SK-N-DZ (cell line): ENCODE results near the gene DENND11.

ENCODE experiments used
- DNase-seq: peaks from one replicate; pipeline ENCODE4 v3.0.0-alpha.2; 2015; ENCODE audit warnings: low spot score

Gene DENND11

GRCh38 chr7:141686074-141686473, 15.9 kb downstream of the DENND11 start:
- no peak for DNase-seq

GRCh38 chr7:141685285-141686023, 16.5 kb downstream of the DENND11 start:
- DNase-seq, result no peak

- no peak for DNase-seq
These were observed 23.0 kb downstream of the DENND11 start for GRCh38 chr7:141679014-141679413.

GRCh38 chr7:141676618-141677017, 25.3 kb downstream of the DENND11 start:
- DNase-seq, result no peak

GRCh38 chr7:141675436-141676215, 26.3 kb downstream of the DENND11 start:
- DNase-seq, result no peak

GRCh38 chr7:141674702-141675101, 27.3 kb downstream of the DENND11 start:
- no peak for DNase-seq

GRCh38 chr7:141674171-141674671, 27.7 kb downstream of the DENND11 start:
- no peak for DNase-seq

GRCh38 chr7:141673346-141673745, 28.6 kb downstream of the DENND11 start:
- DNase-seq, result no peak

- DNase-seq, result no peak
These were observed 30.1 kb downstream of the DENND11 start for GRCh38 chr7:141671705-141672496.

- DNase-seq, result no peak
These were observed 33.1 kb downstream of the DENND11 start for GRCh38 chr7:141668853-141669252.

- no peak for DNase-seq
These were observed 35.9 kb downstream of the DENND11 start for GRCh38 chr7:141666071-141666470.

GRCh38 chr7:141665208-141666035, 36.5 kb downstream of the DENND11 start:
- no peak for DNase-seq

- no peak for DNase-seq
These were observed 37.5 kb downstream of the DENND11 start for GRCh38 chr7:141664450-141664849.

GRCh38 chr7:141663081-141663849, 38.7 kb downstream of the DENND11 start:
- no peak for DNase-seq

- DNase-seq, result no peak
These were observed 41.7 kb downstream of the DENND11 start for GRCh38 chr7:141660259-141660658.

- no peak for DNase-seq
These were observed 42.5 kb downstream of the DENND11 start for GRCh38 chr7:141659501-141659900.

GRCh38 chr7:141654551-141654950, 47.4 kb downstream of the DENND11 start:
- DNase-seq, result peak; percentile 75

GRCh38 chr7:141652691-141653090, 49.3 kb downstream of the DENND11 start:
- no peak for DNase-seq
